ENCODE measurements around the gene MEF2A.
"Not testable (repeated sequence)": the region's sequence is repeated elsewhere in the genome, so short reads cannot be mapped to it uniquely, and the experiment has no call there.

Gene MEF2A

DNA sequence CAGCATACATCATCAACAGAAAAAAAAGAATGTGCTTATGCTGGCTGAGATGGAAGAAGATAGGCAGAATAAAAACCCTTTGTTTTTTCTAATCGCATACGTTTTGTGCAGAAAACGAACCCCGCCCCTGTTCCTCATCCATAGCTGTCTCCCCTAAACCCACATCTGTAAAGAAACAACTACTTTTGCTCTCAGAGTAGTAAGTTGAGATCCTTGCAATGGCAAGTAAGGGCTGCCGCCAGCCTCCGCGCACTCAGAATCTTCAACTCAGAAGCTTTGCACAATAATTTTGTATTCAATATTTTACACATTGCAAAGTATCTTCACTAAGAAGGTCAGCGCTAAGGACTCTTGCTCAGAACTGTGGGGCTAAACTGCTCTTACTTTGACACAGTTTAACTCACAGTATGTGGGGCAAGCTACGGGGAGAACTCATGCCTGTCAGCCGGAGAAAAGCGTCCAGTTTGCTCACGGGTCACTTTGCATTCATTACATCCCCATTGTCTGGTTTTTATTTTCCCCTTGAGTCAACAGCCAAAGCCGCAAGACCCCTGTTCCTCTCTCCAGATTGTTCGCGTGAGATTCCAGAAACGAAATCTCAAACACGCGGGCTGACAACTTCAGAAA lies 166.5 kb downstream of the MEF2A start:
- peak; percentile 17 for DNase-seq

DNA sequence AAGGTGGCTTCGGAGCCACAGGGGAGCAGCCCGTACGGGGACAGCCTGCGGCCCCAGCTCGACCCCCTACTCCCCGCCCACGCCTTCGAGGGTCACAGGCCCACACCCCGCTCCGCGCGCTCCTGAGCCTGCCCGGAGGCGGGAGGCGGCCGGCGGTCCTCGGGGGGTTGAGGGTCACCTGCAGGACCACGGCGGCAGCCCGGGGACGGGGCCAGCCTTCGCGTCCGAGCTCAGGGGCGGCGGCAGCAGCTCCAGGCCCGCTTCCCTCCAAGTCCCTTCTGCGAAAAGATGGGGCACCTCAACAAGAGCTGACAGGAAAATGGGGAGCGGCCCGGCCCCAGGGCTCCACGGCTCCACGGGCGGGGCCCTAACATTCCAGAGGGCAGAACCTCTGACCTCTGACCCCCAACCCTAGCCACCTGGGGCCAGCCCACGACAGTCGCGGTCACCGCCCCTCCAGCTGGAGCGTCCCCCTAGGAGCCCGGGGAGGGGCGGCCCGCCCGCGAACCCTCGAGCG lies 167.0 kb downstream of the MEF2A start:
- peak; percentile 48 for DNase-seq

- DNase-seq = peak; percentile 97
Measured at GRCh38 chr15:99733268-99734039, 167.7 kb downstream of the MEF2A start, which contains the start of gene LYSMD4. Gene LYSMD4, minus strand, starts transcription at chr15:99733437. Its CDS starts 1,438 bp downstream, at chr15:99731999.

GRCh38 chr15:99734040-99734291 lies 168.2 kb downstream of the MEF2A start:
- not testable (repeated sequence) for DNase-seq

DNA sequence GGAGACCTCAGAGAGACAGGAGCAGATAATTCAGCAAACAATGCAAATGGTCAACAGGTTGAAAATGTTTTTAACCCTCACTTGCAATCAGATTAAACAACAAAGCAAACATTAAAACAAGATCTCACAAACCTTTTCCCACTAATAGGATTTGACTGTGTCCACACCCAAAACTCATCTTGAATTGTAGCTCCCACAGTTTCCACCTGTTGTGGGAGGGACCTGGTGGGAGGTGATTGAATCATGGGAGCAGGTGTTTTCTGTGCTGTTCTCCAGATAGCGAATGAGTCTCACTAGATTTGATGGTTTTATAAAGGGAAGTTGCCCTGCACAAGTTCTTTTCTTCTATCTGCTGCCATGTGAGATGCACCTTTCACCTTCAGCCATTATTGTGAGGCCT lies 168.8 kb downstream of the MEF2A start:
- DNase-seq = no peak

DNA sequence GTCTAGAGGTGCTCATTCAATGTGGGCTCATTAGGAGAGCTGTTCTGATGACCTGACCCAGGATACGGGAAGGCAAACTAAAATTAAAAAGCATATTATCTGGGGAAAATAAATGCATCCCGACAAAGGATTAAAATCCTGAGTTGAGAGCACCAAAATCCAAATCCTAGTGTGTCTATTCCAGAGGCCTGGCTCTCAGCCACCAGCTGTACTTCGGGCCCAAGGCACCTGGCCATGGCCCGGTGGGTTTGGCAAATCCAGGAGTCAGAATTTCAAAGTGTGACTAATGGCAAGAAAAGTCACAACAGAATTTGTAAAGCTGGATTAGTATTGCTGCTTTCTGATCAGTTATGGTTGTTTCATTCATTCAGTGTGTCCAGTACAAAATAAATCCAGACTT lies 170.1 kb downstream of the MEF2A start:
- no peak for DNase-seq

DNA sequence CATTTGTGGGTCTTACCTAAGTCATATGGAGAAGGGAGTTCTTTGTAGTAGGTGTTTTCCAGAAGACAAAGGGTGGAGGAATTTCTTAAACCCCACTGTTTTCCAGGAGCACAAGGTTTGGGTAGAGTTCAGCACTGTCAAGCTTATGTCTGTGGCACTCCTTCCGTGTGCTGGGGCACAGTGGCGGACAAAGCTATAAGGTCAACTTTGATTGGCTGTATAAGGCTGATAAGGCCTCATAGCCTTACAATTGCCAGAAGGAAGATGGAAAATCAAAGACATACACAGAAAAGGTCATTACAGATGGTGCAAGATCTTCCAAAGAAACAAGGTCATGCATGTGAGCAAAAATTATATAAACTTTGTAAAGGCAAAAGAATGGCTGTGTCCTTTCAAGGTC lies 170.9 kb downstream of the MEF2A start:
- no peak for DNase-seq

DNA sequence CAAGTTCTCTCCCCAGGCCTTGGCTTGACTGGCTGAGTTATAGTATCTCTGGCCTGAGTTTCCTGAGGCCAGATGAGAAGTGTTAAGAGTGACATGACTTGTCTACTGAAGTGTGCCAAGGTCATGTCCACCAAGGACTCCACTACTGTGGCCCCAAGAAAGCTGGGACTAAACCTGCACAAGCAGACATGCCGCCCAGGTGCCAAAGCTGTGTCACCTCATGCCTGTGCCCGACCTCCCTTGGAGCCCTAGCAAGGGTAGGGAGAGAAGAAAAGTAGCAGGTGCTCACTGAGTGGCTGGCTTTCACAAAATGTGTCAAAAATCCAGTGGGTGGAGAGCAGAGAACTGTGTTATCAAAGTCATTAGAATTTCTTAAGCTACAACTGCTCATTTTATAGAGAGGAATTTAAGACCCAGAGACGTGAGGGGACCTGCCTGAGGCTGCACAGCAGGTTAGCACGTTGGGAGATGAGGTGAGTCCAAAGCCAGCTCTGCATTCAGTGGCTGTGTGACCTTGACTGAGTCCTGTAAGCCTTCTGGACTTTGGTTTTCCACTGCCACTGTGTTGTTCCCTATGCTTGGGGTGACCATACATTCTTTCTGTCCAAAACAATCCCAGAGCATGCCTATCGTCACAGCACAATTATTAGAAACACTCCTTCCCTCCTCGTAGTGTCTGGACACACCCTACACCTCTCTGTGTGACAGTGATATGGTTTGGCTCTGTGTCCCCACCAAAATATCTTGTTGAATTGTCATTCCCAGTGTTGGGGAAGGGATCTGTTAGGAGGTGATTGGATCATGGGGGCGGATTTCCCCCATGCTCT lies 172.4 kb downstream of the MEF2A start:
- peak; percentile 75 for DNase-seq

DNA sequence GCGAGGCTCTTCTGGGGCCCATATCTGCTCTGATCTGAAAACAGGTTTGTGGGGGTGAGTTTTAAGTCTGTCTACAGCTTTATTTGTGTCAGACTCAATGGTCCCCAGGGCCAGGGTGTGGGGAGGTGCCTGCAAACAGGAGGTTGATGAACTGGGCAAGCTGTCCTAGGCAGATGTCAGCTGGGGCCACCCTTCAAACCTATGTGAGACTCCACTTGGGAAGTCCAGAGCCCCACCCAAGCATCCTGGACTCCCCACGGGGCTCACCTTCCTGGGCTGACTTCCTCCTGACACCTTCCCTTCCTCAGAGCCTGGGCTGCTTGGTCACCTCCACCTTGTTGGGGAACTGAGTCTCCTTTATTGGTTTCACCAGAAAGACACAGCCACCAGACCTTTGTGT lies 176.1 kb downstream of the MEF2A start:
- DNase-seq = no peak

DNA sequence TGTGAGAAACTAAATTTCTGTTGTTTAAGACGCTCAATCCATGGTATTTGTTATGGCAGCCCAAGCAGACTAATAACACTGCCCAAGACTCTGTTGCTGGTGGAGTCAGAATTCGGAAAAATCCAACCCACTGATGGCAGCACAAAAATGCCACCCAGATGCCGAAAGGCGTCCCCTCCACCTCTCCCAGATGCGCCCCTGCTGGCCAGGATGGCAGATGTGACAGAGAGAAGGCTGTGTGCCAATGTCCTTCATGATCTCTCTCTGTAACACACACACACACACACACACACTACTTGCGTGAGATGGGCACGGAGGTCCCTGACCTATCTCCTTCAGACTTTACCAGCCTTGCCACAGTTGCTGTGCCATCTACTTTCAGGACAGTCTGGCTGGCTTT lies 178.4 kb downstream of the MEF2A start:
- no peak for DNase-seq

DNA sequence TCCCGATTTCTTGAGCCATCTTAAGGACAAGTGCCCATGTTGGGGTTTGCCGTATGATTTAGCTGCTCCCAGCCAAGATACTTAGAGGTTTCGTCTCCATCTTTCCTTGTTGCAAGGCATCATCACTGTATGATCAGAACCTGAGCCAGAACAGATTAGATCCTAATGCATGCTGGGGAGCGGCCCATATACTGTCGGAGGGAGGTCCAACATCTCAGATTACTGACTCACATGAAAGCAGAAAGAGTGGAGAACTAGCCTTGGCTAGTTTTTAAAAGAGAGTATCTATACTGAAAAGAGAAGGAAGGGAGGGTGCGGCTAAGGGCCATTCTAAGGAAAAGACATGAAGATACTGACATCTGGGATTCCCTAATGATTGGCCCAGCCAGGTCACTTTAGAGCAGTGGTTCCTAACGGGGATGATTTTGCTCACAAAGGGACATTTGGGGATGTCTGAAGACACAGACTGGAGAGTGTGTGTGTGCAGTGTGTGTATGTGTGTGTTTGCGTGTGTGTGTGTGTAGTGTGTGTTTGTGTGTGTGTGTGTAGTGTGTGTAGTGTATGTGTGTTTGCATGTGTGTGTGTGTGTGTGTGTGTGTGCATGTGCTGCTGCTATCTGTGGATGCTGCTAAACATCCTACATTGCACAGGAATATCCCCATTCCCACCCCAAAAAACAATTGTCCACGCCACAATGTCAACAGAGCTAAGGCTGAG lies 179.7 kb downstream of the MEF2A start:
- no peak for DNase-seq

DNA sequence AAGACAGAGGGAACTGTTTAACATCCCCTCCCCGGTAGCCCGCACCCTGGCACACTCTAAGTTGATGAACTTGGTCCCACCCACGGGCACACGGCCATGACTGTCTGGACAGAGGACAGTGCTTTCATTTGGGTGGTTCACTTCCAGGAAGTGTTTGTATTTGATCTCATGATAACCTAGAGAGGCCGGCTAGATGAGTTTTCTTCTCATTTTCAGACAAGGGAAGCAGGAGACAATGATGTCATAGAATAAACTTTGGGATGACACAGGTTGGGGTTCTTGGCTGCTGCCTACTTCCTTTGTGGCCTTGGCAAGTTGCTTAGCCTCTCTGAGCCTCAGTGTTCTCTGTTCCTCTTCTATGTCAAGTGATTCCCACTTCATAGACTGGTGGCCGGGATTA lies 183.6 kb downstream of the MEF2A start:
- no peak for DNase-seq

GRCh38 chr15:99750326-99750725 lies 184.5 kb downstream of the MEF2A start:
- not testable (repeated sequence) for DNase-seq

GRCh38 chr15:99752556-99752955 lies 186.8 kb downstream of the MEF2A start:
- DNase-seq = no peak

DNA sequence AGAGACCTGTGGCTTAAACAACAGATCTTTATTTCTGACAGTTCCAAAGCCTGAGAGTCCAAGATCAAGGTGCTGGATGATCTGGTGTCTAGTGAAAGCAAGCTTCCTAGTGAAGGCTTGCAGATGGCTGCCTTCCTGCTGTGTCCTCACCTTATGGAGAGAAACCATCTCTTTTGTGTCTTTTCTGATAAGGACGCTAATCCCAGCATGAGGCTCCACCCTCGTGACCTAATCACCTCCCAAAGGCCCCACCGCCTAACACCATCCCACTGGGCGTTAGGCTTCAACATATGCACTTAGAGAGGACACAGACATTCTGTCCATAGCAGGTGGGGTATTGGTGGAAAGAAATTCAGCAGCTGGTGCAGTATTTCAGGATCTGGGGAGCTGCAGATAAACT lies 187.3 kb downstream of the MEF2A start:
- DNase-seq = peak; percentile 61

- peak; percentile 89 for DNase-seq
Measured at GRCh38 chr15:99755692-99756409, 190.1 kb downstream of the MEF2A start.

- DNase-seq = no peak
Measured at GRCh38 chr15:99762288-99762687, 196.5 kb downstream of the MEF2A start.

DNA sequence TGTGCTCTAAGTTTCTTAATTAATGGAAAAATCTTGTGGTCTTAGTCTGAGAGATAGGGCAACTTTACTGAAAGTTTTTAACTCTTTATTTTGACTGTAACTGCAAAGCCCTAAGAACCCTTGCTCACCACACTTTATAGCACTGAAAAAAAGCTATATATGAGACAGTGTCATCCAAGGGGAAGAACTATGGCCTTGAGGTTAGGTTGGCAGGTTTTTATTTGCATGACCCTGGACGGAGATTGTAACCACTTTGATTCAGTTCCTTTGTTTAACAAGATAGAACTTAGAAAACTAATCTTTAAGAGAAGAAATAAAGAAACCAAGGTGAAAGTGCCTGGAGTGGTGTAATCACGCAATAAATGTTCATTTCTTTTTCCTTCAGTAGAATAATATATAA lies 198.0 kb downstream of the MEF2A start:
- no peak for DNase-seq

- DNase-seq = no peak
Measured at GRCh38 chr15:99764522-99764921, 198.7 kb downstream of the MEF2A start.

Measured in hematopoietic multipotent progenitor cell treated with erythropoietin and hydrocortisone succinate and interleukin-3 and kit ligand, for 6 days (in vitro differentiated cells).